H1 (cell line): ENCODE measurements around the gene ACOT11. TPM values are rescaled to one million over a fixed set of nuclear protein-coding genes. Genes with fewer than 3 reads are reported as not detected.
A peak's percentile ranks its signal among the peaks of the same experiment; 100 is the strongest.

Experiments
- CTCF ChIA-PET: fragments of 300-600 bp; sonication (Branson Sonifier 250); formaldehyde crosslinking; loops from one replicate; lab custom pipeline; 2021; ENCODE audit not compliant: partially characterized antibody; lab: Charles Lee
- POLR2A ChIA-PET: fragments of 300-600 bp; sonication (Branson Sonifier 250); formaldehyde crosslinking; loops from one replicate; lab custom pipeline; 2021; ENCODE audit warnings: inconsistent platforms; ENCODE audit not compliant: partially characterized antibody; lab: Charles Lee
- DNase-seq, 2 experiments: peaks; one replicate each; pipeline versions ENCODE4 v3.0.0 to v3.0.0-alpha.2; 2010 to 2022; ENCODE audit warnings: low spot score in 2 of 2, low read depth in 1 of 2, mixed read lengths in 1 of 2
- FAIRE-seq: peaks from 2 replicates; lab custom pipeline; 2011; peaks lifted over from hg19 to GRCh38; lab: Jason Lieb, UNC
- H2AFZ ChIP-seq: 2 replicates; pipeline ENCODE4 v1.8.1; 2012; ENCODE audit warnings: low read length, inconsistent platforms
- H2AK5ac ChIP-seq: 2 replicates; pipeline ENCODE4 v1.6.1; 2013; ENCODE audit warnings: low read depth, low read length
- H2BK120ac ChIP-seq: replicated peaks from 2 replicates; pipeline ENCODE3; 2013; ENCODE audit warnings: low read depth, low read length, inconsistent platforms
- H2BK12ac ChIP-seq: 2 replicates; pipeline ENCODE4 v1.6.1; 2013; ENCODE audit warnings: low read depth, low read length
- H2BK15ac ChIP-seq: 2 replicates; pipeline ENCODE4 v1.6.1; 2013; ENCODE audit warnings: low read length
- H2BK20ac ChIP-seq: 2 replicates; pipeline ENCODE4 v1.6.1; 2013; ENCODE audit warnings: low read length
- H2BK5ac ChIP-seq: 2 replicates; pipeline ENCODE4 v1.6.1; 2013; ENCODE audit warnings: low read depth, low read length
- H3K14ac ChIP-seq: 2 replicates; pipeline ENCODE4 v1.6.1; 2013; ENCODE audit warnings: inconsistent platforms; ENCODE audit not compliant: insufficient read length
- H3K18ac ChIP-seq: 2 replicates; pipeline ENCODE4 v1.6.1; 2013; ENCODE audit warnings: low read length; ENCODE audit errors: extremely low read depth
- H3K23ac ChIP-seq: 2 replicates; pipeline ENCODE4 v1.6.1; 2013; ENCODE audit warnings: inconsistent platforms; ENCODE audit not compliant: insufficient read length
- H3K23me2 ChIP-seq: 2 replicates; pipeline ENCODE4 v1.6.1; 2013; ENCODE audit warnings: low read depth, low read length
- H3K27ac ChIP-seq: 2 replicates; pipeline ENCODE4 v1.6.1; 2011; ENCODE audit warnings: low read depth, low read length, inconsistent platforms
- H3K27me3 ChIP-seq, 4 experiments: replicated peaks in 1 of 4; 1 replicate in 1 of 4; 2 replicates in 3 of 4; pipeline versions ENCODE4 v1.6.1 to v1.8.1; 2011 to 2013; ENCODE audit warnings: low read length in 3 of 4, mild to moderate bottlenecking in 3 of 4, inconsistent platforms in 2 of 4, mixed read lengths in 2 of 4, moderate library complexity in 1 of 4; ENCODE audit not compliant: control insufficient read depth in 3 of 4, insufficient read depth in 3 of 4; ENCODE audit errors: extremely low read depth in 1 of 4
- H3K36me3 ChIP-seq, 4 experiments: 2 replicates each; pipeline versions ENCODE4 v1.6.1 to v1.8.1; 2011 to 2013; ENCODE audit warnings: mild to moderate bottlenecking in 4 of 4, low read length in 3 of 4, moderate library complexity in 2 of 4, control low read depth in 1 of 4, inconsistent platforms in 1 of 4; ENCODE audit not compliant: insufficient read depth in 4 of 4, control insufficient read depth in 2 of 4
- H3K4ac ChIP-seq: replicated peaks from 2 replicates; pipeline ENCODE3; 2013; ENCODE audit warnings: low read length, low read depth, mixed read lengths, inconsistent platforms; ENCODE audit not compliant: insufficient read length
- H3K4me1 ChIP-seq, 4 experiments: replicated peaks in 1 of 4; 1 replicate in 1 of 4; 2 replicates in 3 of 4; pipeline versions ENCODE4 v1.6.1 to v1.8.1; 2011 to 2013; ENCODE audit warnings: low read length in 3 of 4, inconsistent platforms in 2 of 4, mixed read lengths in 1 of 4; ENCODE audit not compliant: insufficient read depth in 4 of 4, control insufficient read depth in 3 of 4
- H3K4me2 ChIP-seq, 2 experiments: 2 replicates each; pipeline versions ENCODE4 v1.6.1 to v1.8.1; 2011 to 2013; ENCODE audit warnings: low read depth in 2 of 2, low read length in 2 of 2, control low read depth in 1 of 2, inconsistent platforms in 1 of 2, mild to moderate bottlenecking in 1 of 2; ENCODE audit not compliant: insufficient read depth in 1 of 2
- H3K4me3 ChIP-seq, 4 experiments: fragments of 200-600, 300-600 bp in 1 of 4; sonication (generic), shearing (Covaris generic), sonication (Bioruptor Twin) in 1 of 4; 2 replicates each; pipeline versions ENCODE4 v1.5.1 to v1.8.1; 2011 to 2016; ENCODE audit warnings: low read length in 4 of 4, low read depth in 3 of 4, control low read depth in 2 of 4, inconsistent platforms in 2 of 4, mild to moderate bottlenecking in 2 of 4, mixed read lengths in 1 of 4, moderate library complexity in 1 of 4; ENCODE audit not compliant: insufficient read depth in 2 of 4; ENCODE audit errors: extremely low read depth in 1 of 4
- H3K56ac ChIP-seq: replicated peaks from 2 replicates; pipeline ENCODE3; 2013; ENCODE audit warnings: low read depth, mild to moderate bottlenecking, mixed read lengths, low read length, inconsistent platforms; ENCODE audit not compliant: insufficient read length
- H3K79me1 ChIP-seq: 2 replicates; pipeline ENCODE4 v1.6.1; 2013; ENCODE audit warnings: low read depth, low read length, control low read depth
- H3K79me2 ChIP-seq, 2 experiments: 2 replicates each; pipeline versions ENCODE4 v1.6.1 to v1.8.1; 2012 to 2013; ENCODE audit warnings: low read length in 2 of 2, mild to moderate bottlenecking in 2 of 2, inconsistent platforms in 1 of 2; ENCODE audit not compliant: insufficient read depth in 2 of 2, control insufficient read depth in 1 of 2
- H3K9ac ChIP-seq, 4 experiments: replicated peaks in 1 of 4; 1 replicate in 1 of 4; 2 replicates in 3 of 4; pipeline versions ENCODE4 v1.6.1 to v1.8.1; 2011 to 2013; ENCODE audit warnings: low read depth in 3 of 4, low read length in 3 of 4, control low read depth in 2 of 4, mild to moderate bottlenecking in 2 of 4, moderate library complexity in 2 of 4, inconsistent platforms in 1 of 4; ENCODE audit errors: extremely low read depth in 1 of 4
- H3K9me3 ChIP-seq, 2 experiments: 2 replicates each; pipeline versions ENCODE4 v1.6.1 to v1.8.1; 2012 to 2013; ENCODE audit warnings: mild to moderate bottlenecking in 2 of 2, moderate library complexity in 2 of 2, control low read depth in 1 of 2, inconsistent platforms in 1 of 2, low read depth in 1 of 2, low read length in 1 of 2, mixed read lengths in 1 of 2; ENCODE audit not compliant: insufficient read depth in 2 of 2
- H4K20me1 ChIP-seq, 2 experiments: replicated peaks in 1 of 2; 2 replicates each; pipeline versions ENCODE3 to v1.8.1; 2011 to 2013; ENCODE audit warnings: inconsistent platforms in 2 of 2, low read length in 2 of 2, mild to moderate bottlenecking in 1 of 2; ENCODE audit not compliant: insufficient read depth in 2 of 2, control insufficient read depth in 1 of 2
- H4K5ac ChIP-seq: 2 replicates; pipeline ENCODE4 v1.6.1; 2013; ENCODE audit warnings: low read length, low read depth, mixed read lengths, inconsistent platforms; ENCODE audit not compliant: insufficient read length
- H4K8ac ChIP-seq: 2 replicates; pipeline ENCODE4 v1.8.0; 2013; ENCODE audit warnings: mild to moderate bottlenecking, moderate library complexity, low read length, inconsistent platforms; ENCODE audit not compliant: insufficient read depth; ENCODE audit errors: extremely low read depth
- H4K91ac ChIP-seq: replicated peaks from 2 replicates; pipeline ENCODE3; 2013; ENCODE audit warnings: low read length, mixed read lengths, inconsistent platforms; ENCODE audit not compliant: insufficient read length
- TEAD4 ChIP-seq: IDR thresholded peaks from 2 replicates; pipeline ENCODE4 v1.6.1; 2012; ENCODE audit warnings: low read depth, low read length, inconsistent platforms, mixed read lengths
- WGBS, 2 experiments: shearing (Covaris generic) in 1 of 2; methylation state at CpG; one replicate each; pipeline versions ENCODE4 v1.1.6 to v1.1.7; 2013 to 2015; ENCODE audit warnings: low lambda C conversion rate in 2 of 2, mixed read lengths in 2 of 2, inconsistent platforms in 1 of 2, low coverage in 1 of 2, missing lambda C conversion rate in 1 of 2; ENCODE audit not compliant: insufficient replicate concordance in 2 of 2, insufficient coverage in 1 of 2, insufficient read length in 1 of 2; ENCODE audit errors: extremely low coverage in 1 of 2, missing lambda C conversion rate in 1 of 2; 5-methylcytosine and 5-hydroxymethylcytosine counted together
- polyA plus RNA-seq, 7 experiments: library from polyadenylated mRNA; depleted of rRNA in 3 of 7; stranded (reverse) in 5 of 7; unstranded in 2 of 7; fragments of >200 nt in 5 of 7; fragments of 200-250 nt in 2 of 7; gene quantifications; 1 replicate in 5 of 7; 2 replicates in 1 of 7; 4 replicates in 1 of 7; pipeline versions ENCODE4 v1.2.1 to v1.2.3, GENCODE V29; 2011 to 2013; ENCODE audit warnings: missing spikeins in 2 of 7, mixed read lengths in 2 of 7
- total RNA-seq: library from RNA; stranded (reverse); fragmentation: NEBNext Ultra II Directional; extraction: Animal tissue kit (Norgen Biotek cat#: 25700); gene quantifications from 2 replicates; pipeline ENCODE4 v1.2.1, GENCODE V29; 2021

ACOT11 gene
- total and polyA plus RNA-seq, 2 of the 8 experiments (the other 6 are each of a cell fraction or from before 2014, with no cell fraction given), result 3.8 to 4.5 TPM

- Histone ChIP-seq H2AFZ (no peak overlapping the region), H3K4me1 (peaks cover 5 to 16% (median 10%) of the 10 kb centered on the region in 4 experiments), H3K9ac (no peak overlapping the region; a peak in 2 of 7 replicates), H3K27ac (peak overlapping the region; percentile 77), H3K36me3 (no peaks in the 10 kb centered on the region), H3K56ac (no peak overlapping the region), H3K14ac (no peak overlapping the region), H3K4me3 (no peak overlapping the region), H2BK20ac (no peak overlapping the region), H2BK12ac (0 out of 2 replicates have a peak overlapping the region, but pooled peaks have one; percentile 40), H4K5ac (no peak overlapping the region), H3K4ac (no peak overlapping the region), H3K79me1 (no peaks in the 10 kb centered on the region), H3K27me3 (no peaks in the 10 kb centered on the region), H3K18ac (peak overlapping the region; percentile 66; the same call in 1 of the 2 replicates), H3K9me3 (no peaks in the 10 kb centered on the region), H4K20me1 (peaks cover 0 to 2% of the 10 kb centered on the region in 2 experiments), H3K4me2 (no peak overlapping the region), H4K8ac (peak overlapping the region; percentile 86; the same call in 1 of the 2 replicates), H2BK15ac (no peak overlapping the region), H4K91ac (no peak overlapping the region), H2BK5ac (no peak overlapping the region), H2AK5ac (peak overlapping the region; percentile 75; the same call in 1 of the 2 replicates), H3K79me2 (no peaks in the 10 kb centered on the region), H3K23me2 (no peaks in the 10 kb centered on the region), H2BK120ac (no peak overlapping the region), H3K23ac (no peak overlapping the region)
- FAIRE-seq (no peak), DNase-seq (no peak)
- no peak for TF ChIP-seq TEAD4
- CTCF ChIA-PET, result interaction anchor here (0.9 to 1.8 kb wide), 7 partner anchors 24 to 485 kb away, joined by 3 to 6 read pairs (median 3); partner anchors contain the start of gene ACOT11
- 60% methylated on average over 6 of the region's 6 CpGs; no CpG with 5 or more reads in 1 of the 2 experiments for WGBS, 2 experiments
- POLR2A ChIA-PET, result interaction anchor here (0.6 to 1.7 kb wide), 3 partner anchors 10 to 410 kb away, joined by 3 to 5 read pairs (median 4); partner anchors contain the start of gene MRPL37
Measured at GRCh38 chr1:54610048-54610447, 62.0 kb downstream of the ACOT11 start.
